ENCODE measurements around the gene GLP2R.

GLP2R gene

GRCh38 chr17:9911089-9911488, 85.4 kb downstream of the GLP2R start:
- no peak for DNase-seq (ENCODE audit: extremely low read depth, low read depth)
- TF ChIP-seq CTCF (IDR thresholded peaks at IDR 0.05; ENCODE audit: low read depth, low read length) = no peak

DNA sequence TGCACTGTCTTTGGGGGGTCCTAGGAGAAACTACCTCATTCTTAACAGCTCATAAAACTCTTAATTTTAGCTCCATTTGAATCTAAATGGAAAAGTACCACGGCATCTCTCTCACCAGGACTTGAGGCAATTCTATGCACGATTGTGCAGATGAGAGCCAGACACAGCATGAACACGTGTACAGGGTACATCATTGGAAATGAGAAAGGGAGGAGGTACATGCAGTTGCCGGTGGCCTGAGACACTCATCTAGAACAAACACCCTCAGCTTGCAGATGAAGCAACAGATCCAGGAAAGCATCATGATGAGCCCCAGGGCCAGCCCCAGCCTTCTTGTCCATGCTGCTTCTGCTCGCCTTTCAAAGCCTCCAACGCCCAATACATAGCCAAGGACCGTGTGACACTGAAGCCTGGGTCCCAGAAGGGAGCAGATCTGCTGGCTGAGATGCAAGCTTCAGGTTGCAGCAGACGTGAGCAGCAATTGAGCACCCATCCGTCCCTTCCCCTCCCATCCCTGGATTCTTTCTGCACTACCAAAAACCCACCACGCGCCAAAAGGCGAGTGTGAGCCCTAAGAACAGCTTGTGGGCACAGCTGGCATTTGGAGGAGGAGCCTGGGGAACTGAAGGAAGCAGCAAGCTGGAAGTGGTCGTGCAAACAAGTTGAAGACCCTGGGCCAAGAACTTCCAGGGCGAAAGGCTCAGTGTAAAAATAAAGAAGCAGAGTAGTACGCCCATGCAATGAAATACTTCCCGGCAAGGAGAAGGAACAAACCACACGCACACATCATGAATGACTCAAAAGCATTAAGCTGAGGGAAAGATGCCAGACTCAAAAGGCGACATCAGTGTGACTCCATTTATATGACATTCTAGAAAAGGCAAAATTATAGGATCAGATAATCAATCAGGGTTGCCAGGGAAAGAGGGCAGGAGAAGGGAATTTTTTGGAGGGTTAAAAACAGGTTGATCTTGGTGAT, 86.7 kb downstream of the GLP2R start:
- no peak for DNase-seq (ENCODE audit: extremely low read depth, low read depth)
- TF ChIP-seq CTCF (IDR thresholded peaks at IDR 0.05; ENCODE audit: low read depth, low read length) = no peak

DNA sequence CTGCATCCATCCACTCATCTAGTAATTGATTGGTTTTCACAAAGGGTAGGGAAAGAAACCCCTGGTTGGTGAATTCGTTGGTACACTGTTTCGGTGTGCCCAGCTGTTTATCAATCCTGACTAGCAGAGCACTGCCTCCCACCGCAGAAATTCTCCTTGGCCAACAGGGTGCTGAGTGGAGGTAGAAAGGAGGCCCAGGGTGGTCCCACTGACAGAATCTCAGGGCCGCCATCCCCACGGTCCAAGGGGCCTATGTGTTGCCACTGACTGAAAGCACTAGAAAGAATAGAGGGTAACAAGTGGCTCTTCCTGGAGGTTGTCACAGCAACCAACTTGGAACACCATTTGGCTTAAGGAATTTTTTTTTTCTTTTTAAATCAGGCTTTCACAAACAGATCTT, 87.8 kb downstream of the GLP2R start:
- TF ChIP-seq CTCF (IDR thresholded peaks at IDR 0.05; ENCODE audit: low read depth, low read length) = no peak
- no peak for DNase-seq (ENCODE audit: extremely low read depth, low read depth)

DNA sequence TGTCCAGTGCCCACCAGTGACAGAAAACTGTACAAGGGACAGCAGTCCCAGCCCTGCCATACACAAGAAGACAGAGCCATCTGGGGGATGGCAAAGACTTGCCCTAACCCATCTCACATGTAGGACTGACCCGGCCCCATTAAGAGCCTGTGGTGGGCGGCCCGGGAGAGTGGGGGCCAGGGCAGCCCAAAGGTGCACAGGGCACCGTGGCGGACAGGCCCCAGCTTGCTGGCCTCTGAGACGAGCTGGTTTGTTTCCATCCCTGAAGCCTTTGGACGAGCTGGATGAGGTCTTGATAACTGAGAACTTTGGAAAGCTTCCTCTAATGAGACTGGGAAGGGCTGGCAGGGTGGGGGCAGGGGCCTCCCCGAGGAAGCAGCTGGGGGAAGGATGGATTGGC, 90.4 kb downstream of the GLP2R start:
- DNase-seq (ENCODE audit: extremely low read depth, low read depth) = no peak
- TF ChIP-seq CTCF (IDR thresholded peaks at IDR 0.05; ENCODE audit: low read depth, low read length) = no peak

- TF ChIP-seq CTCF (IDR thresholded peaks at IDR 0.05; ENCODE audit: low read depth, low read length) = no peak
- DNase-seq (ENCODE audit: extremely low read depth, low read depth) = no peak
Observed at GRCh38 chr17:9917131-9917530, 91.4 kb downstream of the GLP2R start.

DNA sequence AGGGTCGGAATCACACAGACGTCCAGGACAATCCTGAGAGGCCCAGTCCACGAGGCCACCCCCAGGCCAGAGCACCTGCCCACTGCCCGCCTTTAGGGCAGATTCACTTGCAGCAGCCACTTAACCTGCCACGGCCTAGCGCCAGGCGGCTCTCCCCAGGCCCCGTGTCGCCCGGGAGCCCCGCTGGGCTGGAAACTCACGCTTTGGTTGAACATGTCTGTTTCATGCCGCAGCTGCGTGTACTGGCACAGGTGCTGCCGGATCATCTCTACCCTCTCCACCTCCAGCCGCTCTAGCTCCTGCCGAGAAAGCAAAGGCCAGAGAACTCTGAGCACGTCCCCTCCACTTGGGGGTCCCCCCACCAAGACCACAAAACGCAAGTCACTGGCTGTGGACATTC, 92.1 kb downstream of the GLP2R start:
- DNase-seq (ENCODE audit: extremely low read depth, low read depth) = no peak
- no peak for TF ChIP-seq CTCF (IDR thresholded peaks at IDR 0.05; ENCODE audit: low read depth, low read length)

GRCh38 chr17:9918352-9918751, 92.6 kb downstream of the GLP2R start:
- TF ChIP-seq CTCF (IDR thresholded peaks at IDR 0.05; ENCODE audit: low read depth, low read length) = no peak
- DNase-seq (ENCODE audit: extremely low read depth, low read depth) = no peak
